ENCODE results near the gene SLC38A11.
"Not testable (repeated sequence)": the region's sequence is repeated elsewhere in the genome, so short reads cannot be mapped to it uniquely, and the experiment has no call there.

SLC38A11 gene

GRCh38 chr2:164954954-164955701 is at the start of gene SLC38A11:
Gene SLC38A11 (minus strand): TSS chr2:164955525. CDS start chr2:164955247, 278 bp downstream.
- no peak for DNase-seq

- no peak for DNase-seq
Measured at GRCh38 chr2:165003443-165004130, 48.3 kb upstream of the SLC38A11 start.

GRCh38 chr2:165002638-165003037 is 47.3 kb upstream of the SLC38A11 start:
- DNase-seq = no peak

GRCh38 chr2:164994664-164995299 is 39.5 kb upstream of the SLC38A11 start:
- DNase-seq = not testable (repeated sequence)

- no peak for DNase-seq
Measured at GRCh38 chr2:164993287-164994016, 38.1 kb upstream of the SLC38A11 start.

GRCh38 chr2:164992818-164993217 is 37.5 kb upstream of the SLC38A11 start:
- DNase-seq = peak; percentile 50 to 64

- DNase-seq = not testable (repeated sequence)
Measured at GRCh38 chr2:164992093-164992454, 36.7 kb upstream of the SLC38A11 start.

- not testable (repeated sequence) for DNase-seq
Measured at GRCh38 chr2:164991361-164992092, 36.2 kb upstream of the SLC38A11 start.

GRCh38 chr2:164990953-164991352 is 35.6 kb upstream of the SLC38A11 start:
- not testable (repeated sequence) for DNase-seq

- DNase-seq = peak; percentile 12 to 32
Measured at GRCh38 chr2:164988805-164989204, 33.5 kb upstream of the SLC38A11 start.

- not testable (repeated sequence) for DNase-seq
Measured at GRCh38 chr2:164986027-164986426, 30.7 kb upstream of the SLC38A11 start.

GRCh38 chr2:164984428-164984827 is 29.1 kb upstream of the SLC38A11 start:
- DNase-seq = no peak

GRCh38 chr2:164981217-164981990 is 26.1 kb upstream of the SLC38A11 start:
- DNase-seq = no peak

- not testable (repeated sequence) for DNase-seq
Measured at GRCh38 chr2:164980688-164981087, 25.4 kb upstream of the SLC38A11 start.

- no peak for DNase-seq
Measured at GRCh38 chr2:164979113-164979512, 23.8 kb upstream of the SLC38A11 start.

- DNase-seq = not testable (repeated sequence)
Measured at GRCh38 chr2:164976875-164977470, 21.6 kb upstream of the SLC38A11 start.

GRCh38 chr2:164976301-164976700 is 21.0 kb upstream of the SLC38A11 start:
- DNase-seq = no peak

- peak; percentile 66 to 75 for DNase-seq
Measured at GRCh38 chr2:164975891-164976290, 20.6 kb upstream of the SLC38A11 start.

GRCh38 chr2:164974221-164974620 is 18.9 kb upstream of the SLC38A11 start:
- DNase-seq = peak; percentile 60 to 67

- DNase-seq = no peak
Measured at GRCh38 chr2:164972216-164972615, 16.9 kb upstream of the SLC38A11 start.

Measured in AML-193 (cell line).